KG1 (cell line): ENCODE results near the gene ERICH4.
"Not testable (repeated sequence)": the region's sequence is repeated elsewhere in the genome, so short reads cannot be mapped to it uniquely, and the experiment has no call there.

Source experiments
- DNase-seq: peaks from one replicate; lab custom pipeline; 2025; lab: John Stamatoyannopoulos, UW

The ERICH4 gene, protein sequence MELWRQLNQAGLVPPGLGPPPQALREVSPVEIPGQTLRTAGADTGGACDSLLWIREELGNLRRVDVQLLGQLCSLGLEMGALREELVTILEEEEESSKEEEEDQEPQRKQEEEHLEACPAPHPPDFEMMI

DNA sequence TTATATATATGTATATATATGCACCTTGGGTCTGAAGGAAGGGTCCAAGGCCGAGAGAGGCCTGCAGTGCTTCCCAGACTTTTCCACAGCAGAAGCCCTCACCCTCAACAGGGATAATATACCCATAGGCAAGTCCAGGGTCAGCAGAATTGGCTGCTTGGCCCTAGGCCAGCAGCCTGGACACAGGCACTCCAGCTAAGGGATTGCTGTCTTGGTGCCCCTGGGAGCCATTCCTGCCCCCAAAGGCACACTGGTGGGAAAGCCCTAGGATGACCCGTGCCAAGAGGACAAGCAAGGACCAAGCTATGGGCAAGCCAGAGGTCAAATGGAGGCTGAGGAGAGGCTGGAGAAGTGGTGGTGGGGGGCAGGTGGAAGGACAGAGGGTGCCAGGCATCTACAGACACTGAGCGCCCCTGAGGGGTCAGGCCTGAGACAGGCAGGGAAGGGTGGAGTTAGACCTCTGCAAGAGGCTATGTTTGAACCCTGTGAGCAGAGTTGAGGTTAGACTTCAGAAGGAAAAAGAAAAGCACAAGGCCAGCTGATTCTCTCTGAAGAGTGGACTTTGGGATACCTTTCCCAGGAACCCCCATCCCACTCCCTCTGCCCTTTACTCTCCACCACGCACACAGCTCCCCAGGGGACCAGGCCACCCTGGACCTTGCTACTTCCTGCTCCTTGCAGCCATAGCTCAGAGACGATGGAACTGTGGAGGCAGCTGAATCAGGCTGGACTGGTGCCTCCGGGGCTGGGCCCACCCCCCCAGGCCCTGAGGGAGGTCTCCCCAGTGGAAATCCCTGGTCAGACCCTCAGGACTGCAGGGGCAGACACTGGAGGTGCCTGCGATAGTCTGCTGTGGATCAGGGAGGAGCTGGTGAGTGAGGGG is at the start of gene ERICH4:
Gene ERICH4, plus strand, starts transcription at position 684 of the 883 bp plus-strand sequence. Its CDS starts 14 bp downstream, at position 698.
- DNase-seq: no peak

DNA sequence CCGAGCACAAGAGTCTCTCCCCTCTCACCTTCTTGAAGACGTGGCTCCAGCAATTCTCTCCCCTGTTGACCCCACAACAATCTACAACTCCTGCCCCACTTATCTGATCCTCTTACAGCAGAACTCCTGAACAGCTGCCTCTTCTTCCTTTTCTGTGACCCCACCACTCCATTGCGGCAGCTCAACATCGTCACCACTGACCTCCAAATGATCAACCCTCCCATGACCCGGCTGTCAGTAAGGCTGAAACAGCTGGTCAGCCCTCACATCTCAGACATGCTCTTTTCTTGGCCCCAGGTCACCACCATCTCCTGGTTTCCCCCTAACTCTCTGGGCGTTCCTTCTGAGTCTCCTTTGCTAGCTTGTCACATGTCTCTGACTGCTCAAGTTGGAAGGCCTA is 47.6 kb upstream of the ERICH4 start:
- DNase-seq: no peak

DNA sequence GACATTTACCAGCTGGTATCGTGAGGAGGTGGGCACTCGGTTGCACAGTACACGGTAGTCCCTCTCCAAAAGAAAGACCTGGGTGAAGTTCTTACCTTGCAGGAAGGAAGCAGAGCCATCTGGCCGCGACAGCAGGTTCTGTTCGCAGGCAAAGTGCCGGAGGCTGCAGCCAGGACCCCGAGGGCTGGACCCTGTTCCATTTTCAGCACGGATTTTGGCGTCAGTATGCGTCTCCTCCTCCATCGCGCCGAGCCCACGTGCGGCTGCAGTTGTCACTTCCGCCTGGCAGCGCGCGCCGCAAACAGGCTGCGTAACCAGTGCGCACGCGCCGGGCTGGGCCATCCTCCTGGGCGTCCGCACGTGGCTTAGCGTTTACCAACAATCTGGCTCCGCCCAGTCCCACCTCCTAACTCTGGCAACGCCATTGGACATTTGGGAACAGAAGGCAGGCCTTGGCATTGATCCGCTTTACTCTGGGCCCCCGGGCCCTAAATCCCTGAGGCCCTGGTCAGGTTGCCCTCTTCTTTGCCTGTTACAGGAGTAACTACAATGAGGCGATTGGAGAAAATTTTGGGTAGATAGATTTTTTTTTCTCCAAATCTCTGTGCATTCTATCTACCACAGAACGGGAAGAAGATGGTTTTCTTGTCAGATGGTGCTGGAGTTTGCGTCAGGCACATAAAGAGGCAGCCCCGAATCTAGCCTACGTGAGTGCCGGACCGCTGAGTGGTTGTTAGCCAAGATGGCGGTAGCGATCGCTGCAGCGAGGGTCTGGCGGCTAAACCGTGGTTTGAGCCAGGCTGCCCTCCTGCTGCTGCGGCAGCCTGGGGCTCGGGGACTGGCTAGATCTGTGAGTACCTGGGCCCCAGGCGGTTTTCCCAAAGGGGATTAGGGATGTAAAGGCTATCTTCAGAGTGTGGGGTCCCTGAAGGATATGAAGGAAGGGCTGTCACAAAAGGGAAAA is 45.6 kb upstream of the ERICH4 start, which contains the start of the genes BCKDHA and EXOSC5:
Gene BCKDHA, plus strand, starts transcription at position 733 of the 964 bp plus-strand sequence. Its CDS starts 10 bp downstream, at position 743.
Gene EXOSC5, minus strand, starts transcription at position 274 of the 964 bp plus-strand sequence. Its CDS starts 31 bp downstream, at position 243.
- DNase-seq: peak; percentile 94

DNA sequence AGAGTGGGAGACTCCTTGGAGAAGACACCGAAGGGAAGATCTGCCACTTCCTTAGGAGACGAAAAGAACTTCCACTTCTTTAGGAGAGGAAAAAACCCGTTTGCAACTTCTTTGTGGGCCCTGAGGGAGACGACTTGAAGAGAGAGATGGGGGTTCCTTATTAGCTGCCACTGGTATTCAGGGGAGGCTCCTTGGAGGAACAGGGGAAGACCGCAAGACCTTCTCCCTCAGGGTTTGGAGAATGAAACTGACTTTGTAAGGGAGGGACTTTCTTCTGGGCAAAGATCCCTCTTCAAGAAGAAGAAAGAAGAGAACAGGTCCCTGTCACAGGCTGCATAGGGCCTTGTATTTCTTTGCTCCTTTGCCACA is 44.9 kb upstream of the ERICH4 start:
- DNase-seq: no peak

DNA sequence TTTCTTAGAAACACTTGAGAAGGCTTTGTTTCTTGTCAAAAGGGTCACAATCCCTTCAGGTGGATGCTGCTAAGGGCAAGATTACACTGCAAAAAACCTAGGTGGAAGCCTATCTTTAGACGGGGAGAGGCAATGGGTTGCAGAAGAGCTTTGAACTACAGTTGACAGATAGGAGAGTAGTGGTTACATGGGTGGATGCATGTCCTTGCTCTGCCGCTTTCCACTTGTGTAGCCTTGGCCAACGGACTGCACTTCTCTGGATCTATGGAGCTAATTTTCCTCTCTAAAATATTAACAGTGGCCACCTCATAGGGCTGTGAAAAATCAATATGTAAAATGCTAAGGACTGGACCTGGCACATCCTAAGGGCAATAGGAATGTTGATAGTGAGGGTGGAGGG is 44.4 kb upstream of the ERICH4 start:
- DNase-seq: no peak

DNA sequence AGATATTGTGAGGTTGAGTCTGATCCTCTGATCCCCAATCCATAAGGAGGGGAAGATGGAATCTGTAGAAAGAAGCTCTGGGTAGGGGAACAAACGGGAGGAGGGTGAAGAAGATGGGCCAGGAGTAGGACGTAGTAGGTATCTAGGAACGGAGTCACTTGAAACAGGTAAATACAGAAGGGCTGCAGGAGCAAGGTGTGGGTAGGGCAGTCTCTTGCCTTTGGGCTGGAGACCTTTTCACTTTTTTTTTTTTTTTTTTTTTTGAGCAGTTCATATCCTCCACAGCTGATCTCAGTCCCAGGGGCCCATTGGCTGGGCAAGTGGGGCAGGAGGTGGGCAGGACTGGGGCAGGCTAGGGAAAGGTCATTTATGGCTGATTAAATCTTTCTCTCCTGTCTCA is 43.9 kb upstream of the ERICH4 start:
- DNase-seq: no peak

DNA sequence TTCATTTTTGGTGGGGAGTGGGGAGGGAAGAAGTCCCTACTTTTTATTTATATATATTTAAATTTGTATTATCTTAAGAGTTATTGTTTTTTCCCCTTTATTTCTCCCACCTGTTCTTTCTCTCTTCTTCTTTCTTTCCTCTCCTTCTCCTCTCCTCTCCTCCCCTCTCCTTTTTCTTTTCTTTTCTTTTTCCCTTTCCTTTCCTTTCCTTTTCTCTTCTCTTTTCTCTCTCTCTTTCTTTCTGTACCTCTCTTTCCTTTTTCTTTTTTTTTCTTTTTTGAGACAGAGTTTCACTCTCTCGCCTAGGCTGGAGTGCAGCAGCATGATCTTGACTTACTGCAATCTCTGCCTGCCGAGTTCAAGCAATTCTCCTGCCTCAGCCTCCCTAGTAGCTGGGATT is 43.4 kb upstream of the ERICH4 start:
- DNase-seq: no peak

DNA sequence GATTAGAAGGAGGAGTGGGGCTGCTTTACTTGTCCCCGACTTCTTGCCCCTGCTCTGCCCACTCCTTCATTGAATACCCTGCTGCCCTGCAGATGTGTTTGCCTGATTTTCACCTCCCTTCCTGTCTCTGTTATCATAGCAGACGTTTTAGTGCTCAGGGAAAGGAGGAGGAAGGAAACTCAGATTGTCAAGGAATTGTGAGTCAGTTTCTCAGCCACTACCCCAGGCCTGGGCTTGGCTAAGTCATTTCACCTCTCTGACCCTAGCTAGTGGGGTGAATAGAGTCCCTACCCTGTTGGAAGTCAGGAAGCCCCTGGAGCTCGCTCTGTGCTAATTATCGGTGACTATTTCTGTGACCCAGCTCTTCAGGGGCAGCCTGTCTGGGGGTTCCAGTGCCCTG is 41.5 kb upstream of the ERICH4 start:
- no peak for DNase-seq

DNA sequence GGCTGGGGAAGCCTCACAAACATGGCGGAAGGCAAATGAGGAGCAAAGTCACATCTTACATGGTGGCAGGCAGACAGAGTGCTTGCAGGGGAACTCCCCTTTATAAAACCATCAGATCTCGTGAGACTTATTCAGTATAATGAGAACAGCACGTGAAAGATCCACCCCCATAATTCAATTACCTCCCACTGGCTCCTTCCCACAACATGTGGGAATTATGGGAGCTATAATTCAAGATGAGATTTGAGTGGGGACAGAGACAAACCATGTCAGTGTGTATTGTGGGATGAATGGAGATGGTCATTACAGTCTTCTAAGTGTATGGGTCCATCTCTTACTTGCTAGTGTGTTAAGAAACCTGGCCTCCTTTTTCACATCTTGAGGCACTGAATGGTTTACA is 40.9 kb upstream of the ERICH4 start:
- no peak for DNase-seq

DNA sequence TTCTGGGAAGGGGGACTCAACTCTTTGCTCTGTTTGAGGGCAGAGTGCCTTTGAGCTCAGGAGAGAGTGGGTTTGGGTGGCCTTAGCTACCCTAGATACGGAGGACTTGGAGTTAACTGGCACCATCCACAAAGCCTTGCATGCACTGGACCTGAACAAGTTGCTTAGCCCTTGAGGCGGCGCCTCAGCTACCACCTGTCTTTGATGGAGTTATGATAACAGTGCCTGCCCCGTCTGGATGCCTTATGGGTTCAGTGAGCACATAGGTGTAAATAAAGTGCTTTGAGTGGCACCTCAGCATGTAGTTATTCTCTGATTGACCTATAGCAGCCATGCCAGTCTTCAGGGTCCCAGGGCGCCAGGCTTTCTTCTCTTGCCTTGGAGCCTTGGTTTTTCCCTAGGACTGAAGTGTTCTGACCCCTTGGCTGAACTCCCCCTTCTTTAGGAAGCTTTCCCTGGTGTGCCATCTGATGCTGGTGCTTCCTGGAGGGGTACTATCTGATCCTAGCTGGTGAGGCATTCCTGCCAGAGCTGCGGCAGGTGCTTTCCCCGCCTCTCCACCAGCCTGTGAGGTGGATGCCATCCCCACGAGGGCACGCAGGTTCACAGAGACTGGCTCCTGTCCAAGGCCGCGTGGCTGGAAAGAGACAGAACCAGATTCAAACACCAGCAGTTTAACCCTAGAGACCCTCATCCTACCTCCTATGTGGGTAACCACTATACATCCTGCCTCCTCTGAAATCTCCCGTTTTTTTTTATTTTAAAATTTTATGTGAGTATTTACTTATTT is 39.6 kb upstream of the ERICH4 start:
- DNase-seq: no peak

DNA sequence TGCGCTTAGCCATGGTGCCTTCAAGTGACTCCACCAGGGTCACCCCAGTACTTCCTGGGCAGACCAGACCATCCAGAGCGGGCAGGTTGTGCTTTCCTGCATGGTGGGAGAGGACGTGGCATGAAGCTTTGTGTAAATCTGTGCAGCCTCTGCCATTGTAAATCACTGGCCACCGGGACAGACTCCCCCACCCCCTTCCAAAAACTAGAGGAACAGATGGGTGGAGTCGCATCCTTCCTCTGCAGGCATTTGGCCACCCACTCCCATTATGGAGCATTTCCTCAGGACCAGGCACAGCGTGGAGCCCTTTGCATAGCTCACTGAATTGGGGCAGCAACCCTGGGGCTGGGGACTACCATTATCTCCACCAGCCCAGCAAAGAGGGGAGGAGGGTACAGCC is 37.2 kb upstream of the ERICH4 start:
- DNase-seq: no peak

DNA sequence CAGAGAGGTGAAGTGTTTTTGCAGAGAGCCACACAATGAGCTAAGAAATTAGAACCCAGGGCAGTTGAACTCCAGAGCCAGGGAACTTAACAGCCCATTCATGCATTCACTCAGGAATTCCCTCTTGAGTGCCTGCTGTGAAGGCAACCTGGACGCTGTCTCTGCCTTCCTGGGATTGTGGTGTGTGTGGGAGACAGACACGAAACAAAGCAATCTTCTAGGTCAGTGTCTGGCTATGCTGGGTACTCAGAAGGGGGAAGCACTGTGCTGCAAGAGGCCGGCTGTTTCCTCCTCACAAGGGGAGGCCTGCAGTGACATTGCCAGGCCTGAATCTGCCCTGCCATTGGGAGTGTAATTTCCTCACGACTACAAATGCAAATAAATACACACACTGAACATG is 35.7 kb upstream of the ERICH4 start:
- no peak for DNase-seq

DNA sequence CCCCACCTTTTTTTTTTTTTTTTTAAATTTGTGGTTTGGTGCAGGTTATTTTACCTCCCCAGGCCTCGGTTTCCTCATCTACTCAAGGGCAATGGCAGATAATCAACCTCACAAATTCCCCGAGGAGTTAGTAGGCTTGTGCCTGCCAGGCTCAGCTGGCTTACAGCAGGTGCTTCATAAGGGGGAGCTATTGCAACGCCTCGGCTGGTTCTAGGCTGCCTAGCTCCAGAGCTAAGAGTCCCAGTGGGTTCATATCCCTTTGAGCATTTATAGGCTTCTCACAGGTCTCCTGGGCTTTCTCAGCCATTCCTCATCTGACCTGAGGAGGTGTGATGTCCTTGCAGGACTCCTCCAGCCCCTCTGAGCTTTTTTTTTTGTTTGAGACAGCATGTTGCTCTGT is 34.7 kb upstream of the ERICH4 start:
- DNase-seq: no peak

DNA sequence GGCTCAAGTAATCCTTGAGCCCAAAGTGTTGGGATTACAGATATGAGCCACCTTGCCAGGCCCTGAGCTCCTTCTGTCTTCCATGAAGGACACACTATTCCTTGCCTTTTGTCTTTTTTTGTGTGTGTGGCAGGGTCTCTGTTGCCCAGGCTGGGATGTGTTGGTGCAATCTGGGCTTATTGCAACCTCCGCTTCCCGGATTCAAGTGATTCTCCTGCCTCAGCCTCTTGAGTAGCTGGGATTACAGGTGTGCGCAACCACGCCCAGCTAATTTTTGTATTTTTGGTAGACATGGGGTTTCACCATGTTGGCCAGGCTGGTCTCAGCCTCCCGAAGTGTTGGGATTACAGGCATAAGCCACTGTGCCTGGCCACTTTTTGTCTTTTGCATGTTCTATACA is 34.1 kb upstream of the ERICH4 start:
- not testable (repeated sequence) for DNase-seq

DNA sequence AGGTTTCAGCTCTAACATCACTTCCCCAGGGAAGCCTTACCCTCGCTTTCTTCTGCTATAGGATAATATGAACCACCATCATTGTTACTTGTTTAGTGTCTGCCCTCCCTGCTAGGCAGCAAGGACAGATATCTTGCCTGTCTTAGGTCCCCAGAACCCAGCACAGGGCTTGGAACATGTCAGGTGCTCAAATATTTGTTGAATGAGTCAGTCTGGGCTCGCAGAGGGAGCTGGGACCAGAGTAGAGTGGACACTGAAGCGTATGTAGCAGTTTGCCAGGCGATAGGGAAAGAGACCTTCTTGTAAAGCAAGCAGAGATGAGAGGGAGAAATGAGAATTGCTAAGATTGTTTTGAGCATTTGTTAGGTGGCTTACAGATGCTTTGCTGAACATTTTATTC is 33.7 kb upstream of the ERICH4 start:
- DNase-seq: no peak

DNA sequence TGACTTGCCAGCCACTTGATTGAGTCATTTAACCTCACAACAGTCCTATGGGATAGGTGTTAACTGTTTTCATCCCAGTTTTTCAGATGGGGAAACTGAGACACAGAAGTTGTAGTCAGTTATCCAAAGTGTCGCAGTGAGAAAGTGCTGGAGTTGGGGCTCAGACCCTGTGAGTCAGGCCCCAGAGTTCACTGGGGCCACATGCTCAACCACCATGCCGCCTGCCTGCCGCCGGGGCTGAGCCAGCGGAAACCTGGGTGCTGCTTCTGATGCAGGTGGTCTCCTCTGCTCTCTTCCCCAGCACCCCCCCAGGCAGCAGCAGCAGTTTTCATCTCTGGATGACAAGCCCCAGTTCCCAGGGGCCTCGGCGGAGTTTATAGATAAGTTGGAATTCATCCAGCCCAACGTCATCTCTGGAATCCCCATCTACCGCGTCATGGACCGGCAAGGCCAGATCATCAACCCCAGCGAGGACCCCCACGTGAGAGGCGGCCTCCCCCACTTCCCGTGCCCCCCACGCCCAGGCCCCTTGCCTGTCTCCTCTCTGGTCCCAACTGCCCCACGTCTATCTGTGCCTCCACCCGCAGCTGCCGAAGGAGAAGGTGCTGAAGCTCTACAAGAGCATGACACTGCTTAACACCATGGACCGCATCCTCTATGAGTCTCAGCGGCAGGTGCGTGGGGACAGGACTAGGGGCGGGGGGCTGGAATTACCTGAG is 32.5 kb upstream of the ERICH4 start:
- DNase-seq: no peak

DNA sequence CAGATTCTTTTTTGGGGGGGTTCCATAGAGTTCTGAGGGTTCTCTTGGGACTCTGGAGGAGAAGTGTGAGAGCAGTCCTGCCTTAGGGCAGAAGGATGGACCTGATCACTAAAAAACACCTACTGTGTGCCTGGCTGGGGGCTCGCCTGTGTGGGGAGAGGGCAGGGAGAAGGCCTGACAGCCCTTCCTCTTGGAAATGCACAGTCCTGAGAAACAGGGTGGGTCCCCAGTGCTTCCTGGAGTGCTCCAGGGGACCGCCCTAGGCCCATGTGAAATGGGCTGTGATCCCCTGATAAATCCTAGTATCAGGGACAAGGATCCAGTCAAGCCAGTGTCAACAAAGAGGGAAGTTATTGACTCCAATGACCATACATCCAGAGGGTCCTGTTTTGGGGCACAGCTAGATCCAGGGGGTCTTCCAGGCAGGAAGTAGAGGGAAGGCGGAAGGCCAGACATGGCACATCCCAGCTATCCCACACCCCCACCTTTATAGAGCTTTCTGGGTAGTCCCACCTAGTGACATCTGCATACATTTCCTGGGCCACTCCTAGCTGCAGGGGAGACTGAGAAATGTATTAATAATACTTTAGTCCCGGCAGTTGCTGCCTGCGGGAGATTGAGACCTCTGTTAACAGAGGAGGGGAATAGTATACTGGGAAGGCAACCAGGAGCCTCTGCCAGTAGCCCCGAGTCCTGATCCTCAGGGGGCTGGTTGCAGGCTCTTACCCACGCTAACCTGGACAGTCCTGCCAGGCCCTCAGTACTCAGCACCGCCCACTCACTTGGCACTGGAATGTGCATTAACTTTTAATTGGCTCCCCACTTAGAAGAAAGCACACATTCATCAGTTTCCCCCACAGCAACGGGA is 31.6 kb upstream of the ERICH4 start:
- no peak for DNase-seq

DNA sequence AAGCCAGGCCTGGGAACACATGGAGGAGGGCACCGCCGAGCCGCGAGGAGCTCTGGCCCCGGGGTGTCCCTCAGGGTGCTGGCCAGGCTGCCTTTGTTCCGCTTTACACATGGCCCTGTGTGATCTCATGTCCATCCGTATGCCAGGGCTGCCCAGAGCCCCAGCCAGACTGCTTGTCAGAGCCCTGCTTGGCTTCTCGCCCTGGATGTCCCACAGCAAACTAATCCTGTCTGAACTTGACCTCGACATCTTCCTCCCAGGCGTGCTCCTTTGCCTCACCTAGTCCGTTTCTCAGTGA is 31.0 kb upstream of the ERICH4 start:
- no peak for DNase-seq

DNA sequence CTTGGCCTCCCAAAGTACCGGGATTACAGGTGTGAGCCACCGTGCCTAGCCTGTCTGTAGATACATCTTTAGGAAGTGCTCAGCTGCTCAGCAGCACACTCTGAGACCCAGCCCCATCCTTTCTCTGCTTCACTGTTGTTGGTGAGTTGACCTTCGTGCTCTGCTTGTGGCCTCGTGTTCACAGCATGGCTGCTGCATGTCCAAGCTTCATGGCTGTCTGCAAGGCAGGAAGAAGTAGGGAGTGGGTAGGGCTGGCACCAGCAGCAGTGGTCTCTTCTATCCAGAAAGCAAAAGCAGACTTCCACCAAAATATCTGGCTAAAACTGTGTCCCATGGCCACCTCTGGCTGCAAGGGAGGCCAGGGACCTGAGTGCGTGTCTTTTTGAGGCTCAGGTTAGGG is 30.0 kb upstream of the ERICH4 start:
- DNase-seq: no peak

DNA sequence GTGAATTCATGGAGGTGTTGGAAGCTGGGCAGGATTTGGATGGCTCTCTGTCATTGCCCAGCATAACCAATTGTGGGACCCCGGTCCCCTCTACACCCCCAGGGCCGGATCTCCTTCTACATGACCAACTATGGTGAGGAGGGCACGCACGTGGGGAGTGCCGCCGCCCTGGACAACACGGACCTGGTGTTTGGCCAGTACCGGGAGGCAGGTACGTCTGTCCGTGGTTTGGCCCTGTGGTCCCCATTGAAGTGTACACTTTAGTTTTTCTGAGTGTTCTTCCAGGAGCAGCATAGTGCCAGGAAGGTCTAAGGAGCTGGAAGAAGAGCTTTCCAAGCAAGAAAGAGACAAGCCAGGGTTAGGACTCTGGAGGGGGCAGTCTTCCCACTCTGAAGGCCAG is 29.0 kb upstream of the ERICH4 start:
- no peak for DNase-seq
